ENCODE measurements around the gene FBXO36. TPM values are rescaled to one million over a fixed set of nuclear protein-coding genes. Genes with fewer than 3 reads are reported as not detected.

FBXO36 gene
- total and polyA plus RNA-seq, 10 donors = 0.36 to 2.6 (median 1.0) TPM

GRCh38 chr2:229925201-229925600, 2.9 kb downstream of the FBXO36 start:
- H3K4me3 ChIP-seq = no peak overlapping the region
- H3K9me3 ChIP-seq = no peaks in the 10 kb centered on the region
- peaks cover 6 to 26% (median 15%) of the 10 kb centered on the region in 6 donors for H3K4me1 ChIP-seq
- H3K36me3 ChIP-seq = no peaks in the 10 kb centered on the region
- TF ChIP-seq CTCF (IDR thresholded peaks at IDR 0.05 in 8 of 11, conservative IDR thresholded peaks at IDR 0.05 in 3 of 11) (no peak), POLR2AphosphoS5 (IDR thresholded peaks at IDR 0.05) (no peak)
- intact Hi-C loops (cut with DNase I; ENCODE audit: low total_unique reads) = no loop called here
- DNase-seq = no peak
- no peaks in the 10 kb centered on the region for H3K27me3 ChIP-seq (replicated peaks in 1 of 7)
- H3K27ac ChIP-seq = no peak overlapping the region

GRCh38 chr2:229927817-229928321, 5.6 kb downstream of the FBXO36 start:
- WGBS, 5 donors = 84 to 92% (median 87%) methylated on average over 2 of the region's 2 CpGs
- H3K27me3 ChIP-seq (replicated peaks in 1 of 7) = no peaks in the 10 kb centered on the region
- H3K27ac ChIP-seq = no peak overlapping the region
- intact Hi-C loops (cut with DNase I; ENCODE audit: low total_unique reads) = no loop called here
- H3K4me3 ChIP-seq = no peak overlapping the region
- no peak for DNase-seq
- H3K9me3 ChIP-seq = no peaks in the 10 kb centered on the region
- peaks cover 5 to 14% (median 7%) of the 10 kb centered on the region in 6 donors for H3K4me1 ChIP-seq
- no peaks in the 10 kb centered on the region for H3K36me3 ChIP-seq
- TF ChIP-seq CTCF (IDR thresholded peaks at IDR 0.05 in 8 of 11, conservative IDR thresholded peaks at IDR 0.05 in 3 of 11) = no peak
- no peak for TF ChIP-seq POLR2A (IDR thresholded peaks at IDR 0.05)

- Histone ChIP-seq H3K36me3 (no peaks in the 10 kb centered on the region), H3K27ac (no peak overlapping the region), H3K4me3 (no peak overlapping the region), H3K9me3 (peaks cover 0 to 3% (median 0%) of the 10 kb centered on the region in 8 donors), H3K27me3 (replicated peaks in 1 of 7) (no peaks in the 10 kb centered on the region), H3K4me1 (no peaks in the 10 kb centered on the region)
- DNase-seq = no peak
- TF ChIP-seq POLR2AphosphoS5 (IDR thresholded peaks at IDR 0.05) = no peak
- TF ChIP-seq CTCF (IDR thresholded peaks at IDR 0.05 in 8 of 11, conservative IDR thresholded peaks at IDR 0.05 in 3 of 11) = no peak
- TF ChIP-seq POLR2A (IDR thresholded peaks at IDR 0.05) = no peak
- 86 to 90% (median 88%) methylated on average over 7 of the region's 7 CpGs for WGBS, 5 donors
- intact Hi-C loops (cut with DNase I; ENCODE audit: low total_unique reads) = no loop called here
Observed at GRCh38 chr2:229930656-229931055, 8.4 kb downstream of the FBXO36 start.

- DNase-seq = no peak
- no peaks in the 10 kb centered on the region for H3K36me3 ChIP-seq
- 87 to 96% (median 91%) methylated on average over 5 of the region's 5 CpGs for WGBS, 5 donors
- no peaks in the 10 kb centered on the region for H3K27me3 ChIP-seq (replicated peaks in 1 of 7)
- TF ChIP-seq POLR2AphosphoS5 (IDR thresholded peaks at IDR 0.05) (no peak), POLR2A (IDR thresholded peaks at IDR 0.05) (no peak), CTCF (IDR thresholded peaks at IDR 0.05 in 8 of 11, conservative IDR thresholded peaks at IDR 0.05 in 3 of 11) (no peak)
- peaks cover 0 to 3% (median 0%) of the 10 kb centered on the region in 8 donors for H3K9me3 ChIP-seq
- no peak overlapping the region for H3K27ac ChIP-seq
- H3K4me1 ChIP-seq = no peaks in the 10 kb centered on the region
- no peak overlapping the region for H3K4me3 ChIP-seq
- intact Hi-C loops (cut with DNase I; ENCODE audit: low total_unique reads) = no loop called here
Observed at GRCh38 chr2:229931241-229931640, 8.9 kb downstream of the FBXO36 start.

Measured in spleen (tissue), 11 donors.